Fibroblast of the conjunctiva (primary cell): ENCODE data around the gene BICRA.
"Not testable (repeated sequence)": the region's sequence is repeated elsewhere in the genome, so short reads cannot be mapped to it uniquely, and the experiment has no call there.

ENCODE experiments used
- DNase-seq: peaks from one replicate; pipeline ENCODE4 v3.0.0-alpha.2; 2010; ENCODE audit warnings: low read depth

The BICRA gene

GRCh38 chr19:47716270-47716937 lies 107.5 kb downstream of the BICRA start:
- DNase-seq, result no peak

DNA sequence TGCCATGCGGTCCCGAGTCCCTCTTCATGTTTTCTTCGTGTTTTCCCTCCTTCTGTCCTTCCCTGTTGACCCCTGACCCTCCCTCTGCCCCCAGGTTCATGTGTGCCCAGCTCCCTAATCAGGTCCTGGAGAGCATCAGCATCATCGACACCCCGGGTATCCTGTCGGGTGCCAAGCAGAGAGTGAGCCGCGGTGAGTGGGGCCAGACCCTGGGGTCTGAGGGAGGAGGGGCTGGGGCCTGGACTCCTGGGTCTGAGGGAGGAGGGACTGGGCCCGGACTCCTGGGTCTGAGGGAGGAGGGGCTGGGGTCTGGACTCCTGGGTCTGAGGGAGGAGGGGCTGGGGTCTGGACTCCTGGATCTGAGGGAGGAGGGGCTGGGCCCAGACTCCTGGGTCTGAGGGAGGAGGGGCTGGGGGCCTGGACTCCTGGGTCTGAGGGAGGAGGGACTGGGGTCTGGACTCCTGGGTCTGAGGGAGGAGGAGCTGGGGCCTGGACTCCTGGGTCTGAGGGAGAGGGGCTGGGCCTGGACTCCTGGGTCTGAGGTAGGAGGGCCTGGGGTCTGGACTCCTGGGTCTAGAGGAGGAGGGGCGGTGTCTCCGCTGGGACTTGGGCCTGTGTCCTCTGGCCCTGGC lies 109.6 kb downstream of the BICRA start:
- not testable (repeated sequence) for DNase-seq

DNA sequence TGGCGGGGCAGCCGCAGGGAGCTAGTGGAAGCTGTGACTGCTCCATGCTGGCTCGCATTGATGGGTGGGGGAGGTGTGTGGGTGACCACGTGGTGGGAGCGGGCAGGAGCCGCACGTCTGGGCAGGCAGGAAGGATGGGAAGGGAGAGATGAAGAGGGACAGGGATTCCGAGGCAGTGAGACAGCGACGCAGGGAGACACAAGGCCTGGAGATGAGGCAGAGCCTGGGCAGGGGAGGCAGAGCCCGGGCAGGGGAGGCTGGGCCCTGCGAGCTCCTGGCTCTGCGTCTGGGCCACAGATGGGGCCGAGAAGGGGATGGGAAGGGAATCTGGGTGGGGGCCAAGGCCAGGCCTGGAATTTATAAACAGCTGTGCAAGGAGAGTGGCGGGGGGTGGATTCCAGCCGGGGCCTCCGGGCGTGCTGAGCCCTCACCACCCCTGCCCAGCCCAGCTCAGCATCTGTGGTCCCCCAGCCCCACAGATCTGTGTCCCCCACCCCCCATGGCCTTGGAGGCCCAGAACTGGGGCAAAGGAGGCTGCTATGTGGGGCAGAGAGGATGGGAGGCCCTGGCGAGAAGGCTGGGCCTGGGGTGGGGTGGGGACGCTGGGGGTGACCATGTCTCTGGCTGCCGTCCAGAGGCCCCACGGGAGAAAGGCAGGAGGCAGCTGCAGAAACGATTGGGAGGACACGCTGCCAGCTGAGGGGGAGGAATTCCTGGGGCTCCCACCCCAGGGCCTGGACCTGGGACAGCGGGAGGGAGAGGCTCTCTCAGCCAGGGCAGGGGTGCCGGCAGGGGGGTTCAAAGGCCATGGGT lies 110.3 kb downstream of the BICRA start:
- DNase-seq, result peak; percentile 98

GRCh38 chr19:47720669-47721422 lies 111.9 kb downstream of the BICRA start:
- no peak for DNase-seq

DNA sequence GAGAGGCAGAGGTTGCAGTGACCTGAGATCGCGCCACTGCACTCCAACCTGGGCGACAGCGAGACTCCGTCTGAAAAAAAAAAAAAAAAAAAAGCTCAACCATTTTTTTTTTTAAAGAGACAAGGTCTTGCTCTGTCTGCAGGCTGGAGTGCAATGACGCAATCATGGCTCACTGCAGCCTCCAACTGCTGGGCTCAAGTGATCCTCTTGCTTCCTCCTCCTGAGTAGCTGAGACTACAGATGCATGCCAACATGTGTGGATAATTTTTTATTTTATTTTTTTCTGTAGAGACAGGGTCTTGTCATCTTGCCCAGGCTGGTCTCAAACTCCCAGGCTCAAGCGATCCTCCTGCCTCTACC lies 114.6 kb downstream of the BICRA start:
- peak; percentile 87 for DNase-seq

- no peak for DNase-seq
Measured at GRCh38 chr19:47725759-47726401, 116.9 kb downstream of the BICRA start.

- DNase-seq, result peak; percentile 42
Measured at GRCh38 chr19:47726467-47726866, 117.5 kb downstream of the BICRA start.

DNA sequence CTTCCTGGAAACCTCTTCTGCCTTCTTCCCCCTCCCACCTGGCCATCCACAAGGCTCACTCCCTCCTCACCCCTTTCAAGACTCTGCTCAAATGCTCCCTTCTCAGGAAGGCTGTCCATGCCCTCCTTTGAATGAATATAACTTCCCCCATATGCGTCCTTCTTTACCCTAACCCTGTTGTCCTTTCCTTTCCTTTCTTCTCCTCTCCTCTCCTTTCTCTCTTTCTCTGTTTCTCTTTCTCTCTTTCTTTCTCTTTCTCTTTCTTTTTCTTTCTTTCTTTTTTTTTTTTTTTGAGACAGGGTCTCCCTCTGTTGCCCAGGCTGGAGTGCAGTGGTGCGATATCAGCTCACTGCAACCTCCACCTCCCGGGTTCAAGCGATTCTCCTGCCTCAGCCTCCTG lies 119.4 kb downstream of the BICRA start:
- not testable (repeated sequence) for DNase-seq

GRCh38 chr19:47729468-47729798 lies 120.5 kb downstream of the BICRA start:
- peak; percentile 69 for DNase-seq

GRCh38 chr19:47729799-47730520 lies 121.0 kb downstream of the BICRA start:
- no peak for DNase-seq

DNA sequence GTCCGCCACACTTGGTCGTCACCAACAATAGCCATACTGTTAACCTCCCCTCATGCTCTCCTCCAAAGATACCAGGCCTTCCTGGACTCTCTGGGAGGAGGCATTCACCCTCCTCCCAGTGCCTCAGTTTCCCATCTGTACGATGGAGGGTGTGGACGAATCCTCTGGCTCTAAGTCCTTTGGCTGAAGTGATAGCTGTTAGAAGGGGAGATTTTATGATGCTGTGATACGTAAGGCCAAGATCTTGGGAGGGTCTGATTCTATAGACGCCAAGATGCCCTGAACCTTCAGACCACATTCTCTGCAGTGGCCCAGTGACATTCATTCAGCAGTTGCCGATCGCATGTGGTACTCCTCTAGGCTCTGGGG lies 121.6 kb downstream of the BICRA start:
- DNase-seq, result no peak

- DNase-seq, result no peak
Measured at GRCh38 chr19:47730910-47731309, 122.0 kb downstream of the BICRA start.

GRCh38 chr19:47735131-47735530 lies 126.2 kb downstream of the BICRA start:
- no peak for DNase-seq

DNA sequence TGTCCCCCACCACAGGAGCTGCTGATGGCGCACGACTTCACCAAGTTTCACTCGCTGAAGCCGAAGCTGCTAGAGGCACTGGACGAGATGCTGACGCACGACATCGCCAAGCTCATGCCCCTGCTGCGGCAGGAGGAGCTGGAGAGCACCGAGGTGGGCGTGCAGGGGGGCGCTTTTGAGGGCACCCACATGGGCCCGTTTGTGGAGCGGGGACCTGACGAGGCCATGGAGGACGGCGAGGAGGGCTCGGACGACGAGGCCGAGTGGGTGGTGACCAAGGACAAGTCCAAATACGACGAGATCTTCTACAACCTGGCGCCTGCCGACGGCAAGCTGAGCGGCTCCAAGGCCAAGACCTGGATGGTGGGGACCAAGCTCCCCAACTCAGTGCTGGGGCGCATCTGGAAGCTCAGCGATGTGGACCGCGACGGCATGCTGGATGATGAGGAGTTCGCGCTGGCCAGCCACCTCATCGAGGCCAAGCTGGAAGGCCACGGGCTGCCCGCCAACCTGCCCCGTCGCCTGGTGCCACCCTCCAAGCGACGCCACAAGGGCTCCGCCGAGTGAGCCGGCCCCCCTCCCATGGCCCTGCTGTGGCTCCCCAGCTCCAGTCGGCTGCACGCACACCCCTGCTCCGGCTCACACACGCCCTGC lies 132.1 kb downstream of the BICRA start:
- DNase-seq, result no peak

- no peak for DNase-seq
Measured at GRCh38 chr19:47741544-47742140, 132.7 kb downstream of the BICRA start.

- DNase-seq, result no peak
Measured at GRCh38 chr19:47742634-47743033, 133.7 kb downstream of the BICRA start.

- peak; percentile 96 for DNase-seq
Measured at GRCh38 chr19:47745010-47745901, 136.3 kb downstream of the BICRA start, which contains the start of gene NOP53. TSS of gene NOP53 (plus strand) at chr19:47745546. CDS start at chr19:47745560, 14 bp downstream.

DNA sequence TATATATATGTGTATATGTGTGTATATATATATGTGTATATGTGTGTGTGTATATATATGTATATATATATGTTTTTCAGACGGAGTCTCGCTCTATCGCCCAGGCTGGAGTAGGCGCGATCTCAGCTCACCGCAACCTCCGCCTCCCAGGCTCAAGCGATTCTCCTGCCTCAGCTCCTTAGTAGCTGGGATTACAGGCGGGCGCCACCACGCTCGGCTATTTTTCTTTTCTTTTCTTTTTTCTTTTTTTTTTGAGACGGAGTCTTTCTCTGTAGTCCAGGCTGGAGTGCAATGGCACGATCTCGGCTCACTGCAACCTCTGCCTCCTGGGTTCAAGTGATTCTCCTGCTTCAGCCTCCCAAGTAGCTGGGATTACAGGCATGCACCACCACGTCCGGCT lies 137.2 kb downstream of the BICRA start:
- not testable (repeated sequence) for DNase-seq

- DNase-seq, result no peak
Measured at GRCh38 chr19:47749326-47749725, 140.4 kb downstream of the BICRA start.
